Mesothelial cell of epicardium (in vitro differentiated cells): ENCODE measurements around the gene ZNF736. TPM values are rescaled to one million over a fixed set of nuclear protein-coding genes. Genes with fewer than 3 reads are reported as not detected.
"Not testable (repeated sequence)": the region's sequence is repeated elsewhere in the genome, so short reads cannot be mapped to it uniquely, and the experiment has no call there.

ENCODE experiments used
- DNase-seq, 2 experiments: peaks; one replicate each; pipeline ENCODE4 v3.0.0; 2021; ENCODE audit warnings: low spot score in 2 of 2; ENCODE audit not compliant: unreplicated experiment in 2 of 2
- H3K27ac Mint-ChIP-seq: 2 replicates; pipeline ENCODE4 v1.8.0; 2021; ENCODE audit warnings: mixed read lengths
- H3K27me3 Mint-ChIP-seq: 2 replicates; pipeline ENCODE4 v1.8.0; 2021; ENCODE audit warnings: low read depth, mixed read lengths
- H3K36me3 Mint-ChIP-seq: 2 replicates; pipeline ENCODE4 v1.8.0; 2021; ENCODE audit warnings: mixed read lengths
- H3K4me1 Mint-ChIP-seq: 2 replicates; pipeline ENCODE4 v1.8.0; 2021; ENCODE audit warnings: mixed read lengths
- H3K4me3 Mint-ChIP-seq: 2 replicates; pipeline ENCODE4 v1.8.0; 2021; ENCODE audit warnings: mild to moderate bottlenecking, moderate library complexity, mixed read lengths
- H3K9me3 Mint-ChIP-seq: 2 replicates; pipeline ENCODE4 v1.8.0; 2021; ENCODE audit warnings: mixed read lengths
- total RNA-seq: library from RNA; stranded (reverse); gene quantifications from 3 replicates; pipeline ENCODE4 v1.2.1, GENCODE V29; 2021
- TF ChIP-seq, protein P1 (sequence below): fragments of 200-600 bp; sonication (generic); IDR thresholded peaks from one replicate; pipeline ENCODE4 v1.5.0; 2021; ENCODE audit warnings: antibody characterized with exemption; ENCODE audit not compliant: unreplicated experiment

ZNF736 gene
- total RNA-seq, 1 donor from 2014 or later = not detected

DNA sequence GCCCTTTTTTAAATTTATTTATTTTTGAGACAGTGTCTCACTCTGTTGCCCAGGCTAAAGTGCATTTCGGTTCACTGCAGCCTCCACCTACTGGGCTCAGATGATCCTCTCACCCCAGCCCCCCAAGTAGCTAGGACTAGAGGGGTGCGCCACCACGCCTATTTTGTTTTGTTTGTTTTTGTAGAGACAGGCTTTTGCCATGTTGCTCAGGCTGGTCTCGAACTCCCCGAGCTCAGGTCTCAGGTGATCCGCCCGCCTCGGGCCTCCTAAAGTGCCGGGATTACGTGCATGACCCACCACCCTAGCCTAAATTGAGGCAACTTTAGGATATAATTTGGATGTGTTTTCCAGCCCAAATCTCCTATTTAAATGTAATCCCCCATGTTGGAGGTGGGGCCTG is 805 bp downstream of the ZNF736 start:
- H3K27ac Mint-ChIP-seq = no peak overlapping the region
- no peaks in the 10 kb centered on the region for H3K36me3 Mint-ChIP-seq
- TF ChIP-seq, protein P1, sequence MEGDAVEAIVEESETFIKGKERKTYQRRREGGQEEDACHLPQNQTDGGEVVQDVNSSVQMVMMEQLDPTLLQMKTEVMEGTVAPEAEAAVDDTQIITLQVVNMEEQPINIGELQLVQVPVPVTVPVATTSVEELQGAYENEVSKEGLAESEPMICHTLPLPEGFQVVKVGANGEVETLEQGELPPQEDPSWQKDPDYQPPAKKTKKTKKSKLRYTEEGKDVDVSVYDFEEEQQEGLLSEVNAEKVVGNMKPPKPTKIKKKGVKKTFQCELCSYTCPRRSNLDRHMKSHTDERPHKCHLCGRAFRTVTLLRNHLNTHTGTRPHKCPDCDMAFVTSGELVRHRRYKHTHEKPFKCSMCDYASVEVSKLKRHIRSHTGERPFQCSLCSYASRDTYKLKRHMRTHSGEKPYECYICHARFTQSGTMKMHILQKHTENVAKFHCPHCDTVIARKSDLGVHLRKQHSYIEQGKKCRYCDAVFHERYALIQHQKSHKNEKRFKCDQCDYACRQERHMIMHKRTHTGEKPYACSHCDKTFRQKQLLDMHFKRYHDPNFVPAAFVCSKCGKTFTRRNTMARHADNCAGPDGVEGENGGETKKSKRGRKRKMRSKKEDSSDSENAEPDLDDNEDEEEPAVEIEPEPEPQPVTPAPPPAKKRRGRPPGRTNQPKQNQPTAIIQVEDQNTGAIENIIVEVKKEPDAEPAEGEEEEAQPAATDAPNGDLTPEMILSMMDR = no peak
- no peaks in the 10 kb centered on the region for H3K27me3 Mint-ChIP-seq
- peaks cover 44% of the 10 kb centered on the region for H3K9me3 Mint-ChIP-seq
- no peak overlapping the region for H3K4me3 Mint-ChIP-seq
- DNase-seq = no peak
- no peaks in the 10 kb centered on the region for H3K4me1 Mint-ChIP-seq

DNA sequence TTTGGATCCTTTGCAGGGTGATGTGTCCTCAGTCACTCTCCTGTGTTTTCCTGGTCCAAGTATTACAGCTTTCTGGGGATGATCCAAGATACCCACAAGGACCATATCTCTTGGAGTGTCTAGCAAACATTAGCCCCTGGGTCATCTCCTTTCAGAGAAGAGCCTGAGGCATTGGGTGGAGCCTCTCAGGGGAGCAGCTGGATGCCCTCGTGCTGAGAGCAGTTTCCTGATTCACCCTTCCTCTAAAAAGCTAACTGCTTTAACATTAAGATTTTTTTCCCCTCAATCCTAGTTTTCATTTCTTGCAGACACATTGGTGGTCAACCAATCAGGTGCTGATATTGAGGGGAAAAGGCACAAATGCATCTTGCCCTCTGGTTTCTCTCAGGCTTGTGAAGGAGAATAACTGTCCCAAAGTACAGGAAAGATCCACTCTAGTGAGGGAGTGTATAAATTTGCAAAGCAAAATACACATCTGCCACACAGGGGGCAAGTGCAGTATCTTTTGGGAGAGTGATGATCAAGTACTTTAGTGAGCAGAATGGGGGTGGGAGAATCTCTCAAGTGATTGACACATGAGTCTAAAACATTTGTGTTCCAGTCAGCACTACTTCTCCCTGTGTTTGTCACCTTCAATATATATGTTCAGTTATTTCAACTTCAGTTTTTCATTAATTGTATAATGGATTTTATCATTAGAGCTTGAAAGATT is 2.4 kb downstream of the ZNF736 start:
- H3K4me1 Mint-ChIP-seq, H3K4me3 Mint-ChIP-seq, H3K36me3 Mint-ChIP-seq, H3K27ac Mint-ChIP-seq, DNase-seq, H3K27me3 Mint-ChIP-seq: not testable (repeated sequence)
- H3K9me3 Mint-ChIP-seq = peaks cover 47% of the 10 kb centered on the region

DNA sequence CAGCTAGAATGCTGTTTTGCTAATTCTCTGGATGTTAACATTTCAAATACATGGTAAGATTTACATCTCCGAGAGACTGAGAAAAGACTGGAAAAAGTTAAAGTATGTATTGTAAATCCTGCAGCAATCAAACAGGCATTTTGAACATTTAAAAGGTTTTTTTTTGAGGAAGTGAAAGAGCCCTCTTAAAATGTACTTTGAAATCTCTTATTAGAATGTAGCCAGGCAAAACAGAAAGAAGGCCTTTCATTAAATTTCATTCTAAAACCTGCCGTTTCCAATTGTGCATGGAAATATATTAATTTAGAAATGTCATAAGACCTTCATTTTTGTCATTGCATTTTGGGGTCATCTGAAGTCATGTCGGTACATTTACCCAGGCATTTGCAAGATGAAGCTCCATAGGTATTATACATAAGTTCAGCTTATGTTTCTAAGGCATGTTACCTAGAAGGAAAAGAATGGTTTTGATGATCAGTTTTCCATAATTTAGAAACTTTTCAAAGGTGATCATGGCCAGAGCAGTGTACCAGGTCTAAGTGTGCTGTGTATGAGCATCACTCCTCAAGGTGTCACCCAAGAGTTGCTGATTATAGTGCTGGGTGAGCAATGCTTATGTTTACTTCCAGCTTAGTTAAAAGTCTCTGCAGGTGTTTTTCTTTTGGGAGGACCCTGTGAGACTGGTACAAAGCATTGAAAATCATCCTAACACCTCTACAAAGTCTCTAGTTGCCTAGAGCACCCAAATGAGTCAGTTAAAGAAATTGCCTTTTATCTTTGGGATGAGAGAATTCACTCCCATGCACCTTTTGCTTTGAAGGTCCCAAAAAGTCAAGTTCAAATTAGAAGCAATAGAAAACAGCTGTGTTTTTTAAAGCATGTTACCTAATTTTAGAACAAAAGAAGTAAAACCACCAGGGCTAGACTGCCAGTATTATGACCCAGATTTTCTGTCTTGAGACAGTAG is 7.1 kb downstream of the ZNF736 start:
- Mint-ChIP-seq H3K27ac (no peak overlapping the region), H3K4me1 (no peaks in the 10 kb centered on the region), H3K36me3 (no peaks in the 10 kb centered on the region), H3K9me3 (peaks cover 56% of the 10 kb centered on the region), H3K4me3 (no peak overlapping the region), H3K27me3 (no peaks in the 10 kb centered on the region)
- DNase-seq = no peak
- TF ChIP-seq, protein P1 = no peak

DNA sequence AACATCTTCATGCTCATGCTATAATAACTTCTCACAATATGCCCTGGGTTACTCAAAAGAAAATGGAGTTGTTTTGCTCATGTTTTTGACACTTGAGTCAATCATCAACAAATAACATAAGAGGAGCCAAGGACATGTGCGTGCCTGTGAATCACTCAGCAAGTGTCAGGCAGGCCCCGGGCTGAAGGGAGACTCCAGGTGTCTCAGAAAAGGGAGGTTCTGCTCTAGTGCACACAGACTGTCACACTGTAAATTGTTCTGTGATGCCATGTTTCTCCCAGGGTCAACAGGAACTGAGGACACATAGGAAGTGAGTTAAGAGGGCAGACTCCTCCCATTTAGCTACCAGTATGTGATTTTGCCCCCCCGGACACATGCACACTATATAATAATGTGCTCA is 10.4 kb downstream of the ZNF736 start:
- not testable (repeated sequence) for DNase-seq, H3K27ac Mint-ChIP-seq, H3K4me3 Mint-ChIP-seq, H3K36me3 Mint-ChIP-seq, H3K27me3 Mint-ChIP-seq, H3K4me1 Mint-ChIP-seq
- H3K9me3 Mint-ChIP-seq = peaks cover 68% of the 10 kb centered on the region

DNA sequence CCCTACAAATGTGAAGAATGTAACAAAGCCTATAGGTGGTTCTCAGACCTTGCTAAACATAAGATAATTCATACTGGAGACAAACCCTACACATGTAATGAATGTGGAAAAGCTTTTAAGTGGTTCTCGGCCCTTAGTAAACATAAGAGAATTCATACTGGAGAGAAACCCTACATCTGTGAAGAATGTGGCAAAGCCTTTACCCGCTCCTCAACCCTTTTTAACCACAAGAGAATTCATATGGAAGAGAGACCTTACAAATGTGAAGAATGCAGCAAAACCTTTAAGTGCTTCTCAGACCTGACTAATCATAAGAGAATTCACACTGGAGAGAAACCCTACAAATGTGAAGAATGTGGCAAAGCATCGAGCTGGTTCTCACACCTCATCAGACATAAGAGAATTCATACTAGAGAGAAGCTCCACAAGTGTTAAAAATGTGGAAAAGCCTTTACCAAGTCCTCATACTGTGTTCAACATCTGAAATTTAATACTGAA is 35.0 kb downstream of the ZNF736 start:
- H3K9me3 Mint-ChIP-seq = peaks cover 61% of the 10 kb centered on the region
- not testable (repeated sequence) for H3K36me3 Mint-ChIP-seq, H3K4me3 Mint-ChIP-seq, DNase-seq, H3K4me1 Mint-ChIP-seq, H3K27ac Mint-ChIP-seq, H3K27me3 Mint-ChIP-seq

DNA sequence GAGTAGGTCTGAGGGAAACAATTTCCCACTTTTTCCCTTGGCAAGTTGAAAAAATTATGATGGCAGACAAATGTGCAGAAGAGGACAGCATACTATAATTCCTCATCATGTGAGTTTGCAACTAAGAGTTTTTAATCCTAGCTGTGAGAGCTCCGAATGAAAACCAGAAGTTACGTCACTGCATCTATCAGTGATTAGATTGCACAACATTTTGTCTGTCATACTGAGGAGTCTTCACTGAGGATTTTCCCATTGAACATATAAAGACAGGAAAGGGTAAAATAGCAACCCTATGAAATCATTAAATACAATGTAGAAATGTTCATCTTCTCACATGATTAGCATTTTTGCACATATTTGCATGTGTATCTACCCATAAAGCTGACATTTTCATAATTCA is 45.8 kb downstream of the ZNF736 start:
- H3K36me3 Mint-ChIP-seq = no peaks in the 10 kb centered on the region
- TF ChIP-seq, protein P1 = no peak
- H3K4me1 Mint-ChIP-seq = no peaks in the 10 kb centered on the region
- no peak overlapping the region for H3K27ac Mint-ChIP-seq
- H3K9me3 Mint-ChIP-seq = peaks cover 66% of the 10 kb centered on the region
- no peaks in the 10 kb centered on the region for H3K27me3 Mint-ChIP-seq
- no peak overlapping the region for H3K4me3 Mint-ChIP-seq
- DNase-seq = no peak

DNA sequence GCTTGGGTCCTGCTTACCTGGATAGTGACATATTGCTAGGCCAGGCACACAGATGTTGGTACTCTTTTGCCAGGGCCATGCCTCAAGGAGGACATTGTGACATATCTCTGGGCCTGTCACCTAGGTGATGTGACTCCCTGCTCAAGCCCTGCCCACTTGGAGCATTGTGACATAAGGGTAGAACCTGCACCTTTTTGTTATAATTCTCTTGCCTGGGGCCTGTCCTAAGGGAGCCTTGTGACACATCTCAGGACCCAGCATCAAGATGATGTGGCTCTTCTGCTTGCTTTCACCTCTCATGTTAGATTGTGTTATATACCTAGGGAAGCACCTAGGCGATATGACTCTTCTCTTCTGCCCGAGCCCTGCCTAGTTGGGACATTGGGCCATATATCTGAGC is 57.4 kb downstream of the ZNF736 start:
- DNase-seq = no peak
- Mint-ChIP-seq H3K9me3 (peaks cover 87% of the 10 kb centered on the region), H3K4me3 (no peak overlapping the region), H3K4me1 (no peaks in the 10 kb centered on the region), H3K27ac (no peak overlapping the region), H3K27me3 (no peaks in the 10 kb centered on the region), H3K36me3 (peaks cover 3% of the 10 kb centered on the region)
- TF ChIP-seq, protein P1 = no peak
